ENCODE measurements around the gene GUK1.

GUK1 gene

DNA sequence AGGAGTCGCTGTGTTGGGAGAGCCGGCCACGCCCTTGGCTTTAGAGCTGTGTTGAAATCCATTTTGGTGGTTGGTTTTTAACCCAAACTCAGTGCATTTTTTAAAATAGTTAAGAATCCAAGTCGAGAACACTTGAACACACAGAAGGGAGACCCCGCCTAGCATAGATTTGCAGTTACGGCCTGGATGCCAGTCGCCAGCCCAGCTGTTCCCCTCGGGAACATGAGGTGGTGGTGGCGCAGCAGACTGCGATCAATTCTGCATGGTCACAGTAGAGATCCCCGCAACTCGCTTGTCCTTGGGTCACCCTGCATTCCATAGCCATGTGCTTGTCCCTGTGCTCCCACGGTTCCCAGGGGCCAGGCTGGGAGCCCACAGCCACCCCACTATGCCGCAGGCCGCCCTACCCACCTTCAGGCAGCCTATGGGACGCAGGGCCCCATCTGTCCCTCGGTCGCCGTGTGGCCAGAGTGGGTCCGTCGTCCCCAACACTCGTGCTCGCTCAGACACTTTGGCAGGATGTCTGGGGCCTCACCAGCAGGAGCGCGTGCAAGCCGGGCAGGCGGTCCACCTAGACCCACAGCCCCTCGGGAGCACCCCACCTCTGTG is 41.7 kb upstream of the GUK1 start:
- DNase-seq (ENCODE audit: extremely low spot score): peak; percentile 5
- TF ChIP-seq, protein P1, sequence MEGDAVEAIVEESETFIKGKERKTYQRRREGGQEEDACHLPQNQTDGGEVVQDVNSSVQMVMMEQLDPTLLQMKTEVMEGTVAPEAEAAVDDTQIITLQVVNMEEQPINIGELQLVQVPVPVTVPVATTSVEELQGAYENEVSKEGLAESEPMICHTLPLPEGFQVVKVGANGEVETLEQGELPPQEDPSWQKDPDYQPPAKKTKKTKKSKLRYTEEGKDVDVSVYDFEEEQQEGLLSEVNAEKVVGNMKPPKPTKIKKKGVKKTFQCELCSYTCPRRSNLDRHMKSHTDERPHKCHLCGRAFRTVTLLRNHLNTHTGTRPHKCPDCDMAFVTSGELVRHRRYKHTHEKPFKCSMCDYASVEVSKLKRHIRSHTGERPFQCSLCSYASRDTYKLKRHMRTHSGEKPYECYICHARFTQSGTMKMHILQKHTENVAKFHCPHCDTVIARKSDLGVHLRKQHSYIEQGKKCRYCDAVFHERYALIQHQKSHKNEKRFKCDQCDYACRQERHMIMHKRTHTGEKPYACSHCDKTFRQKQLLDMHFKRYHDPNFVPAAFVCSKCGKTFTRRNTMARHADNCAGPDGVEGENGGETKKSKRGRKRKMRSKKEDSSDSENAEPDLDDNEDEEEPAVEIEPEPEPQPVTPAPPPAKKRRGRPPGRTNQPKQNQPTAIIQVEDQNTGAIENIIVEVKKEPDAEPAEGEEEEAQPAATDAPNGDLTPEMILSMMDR (IDR thresholded peaks at IDR 0.05; ENCODE audit: control extremely low read depth, extremely low read depth, low read depth, missing control alignments): no peak
- ChIA-PET POLR2A (interaction anchor here (1.3 kb wide), 1 partner anchor 8 kb away, joined by 6 read pairs; no protein-coding TSS in a partner anchor), CTCF (interaction anchor here (0.9 to 3.3 kb wide), 6 partner anchors 8 to 68 kb away, joined by 3 to 10 read pairs (median 4); partner anchors contain the start of gene ARF1)

DNA sequence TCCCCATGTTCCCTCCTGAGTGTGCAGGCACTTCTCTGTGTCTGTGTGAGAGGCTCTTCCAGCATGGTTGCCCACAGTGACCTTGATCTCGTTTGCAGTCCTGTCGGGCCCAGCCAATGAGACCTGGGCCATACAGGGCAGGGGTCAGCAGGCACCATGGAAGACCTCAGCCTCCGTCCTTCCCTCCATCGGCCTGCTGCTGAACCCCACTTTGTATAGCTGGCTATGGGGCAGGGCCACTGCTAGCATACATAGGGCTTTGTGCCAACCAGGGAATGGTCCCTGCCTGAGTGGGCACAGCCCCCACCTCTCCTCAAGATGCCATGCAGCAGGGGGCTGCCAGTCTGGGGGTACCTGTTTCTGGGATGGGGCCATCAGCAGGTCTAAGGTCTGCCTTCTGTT is 40.7 kb upstream of the GUK1 start:
- TF ChIP-seq, protein P1 (IDR thresholded peaks at IDR 0.05; ENCODE audit: control extremely low read depth, extremely low read depth, low read depth, missing control alignments): no peak
- DNase-seq (ENCODE audit: extremely low spot score): no peak
- ChIA-PET CTCF (interaction anchor here (1.2 to 3.3 kb wide), 4 partner anchors 9 to 67 kb away, joined by 4 to 10 read pairs (median 6); no protein-coding TSS in a partner anchor), POLR2A (interaction anchor here (1.3 kb wide), 1 partner anchor 9 kb away, joined by 6 read pairs; no protein-coding TSS in a partner anchor)

DNA sequence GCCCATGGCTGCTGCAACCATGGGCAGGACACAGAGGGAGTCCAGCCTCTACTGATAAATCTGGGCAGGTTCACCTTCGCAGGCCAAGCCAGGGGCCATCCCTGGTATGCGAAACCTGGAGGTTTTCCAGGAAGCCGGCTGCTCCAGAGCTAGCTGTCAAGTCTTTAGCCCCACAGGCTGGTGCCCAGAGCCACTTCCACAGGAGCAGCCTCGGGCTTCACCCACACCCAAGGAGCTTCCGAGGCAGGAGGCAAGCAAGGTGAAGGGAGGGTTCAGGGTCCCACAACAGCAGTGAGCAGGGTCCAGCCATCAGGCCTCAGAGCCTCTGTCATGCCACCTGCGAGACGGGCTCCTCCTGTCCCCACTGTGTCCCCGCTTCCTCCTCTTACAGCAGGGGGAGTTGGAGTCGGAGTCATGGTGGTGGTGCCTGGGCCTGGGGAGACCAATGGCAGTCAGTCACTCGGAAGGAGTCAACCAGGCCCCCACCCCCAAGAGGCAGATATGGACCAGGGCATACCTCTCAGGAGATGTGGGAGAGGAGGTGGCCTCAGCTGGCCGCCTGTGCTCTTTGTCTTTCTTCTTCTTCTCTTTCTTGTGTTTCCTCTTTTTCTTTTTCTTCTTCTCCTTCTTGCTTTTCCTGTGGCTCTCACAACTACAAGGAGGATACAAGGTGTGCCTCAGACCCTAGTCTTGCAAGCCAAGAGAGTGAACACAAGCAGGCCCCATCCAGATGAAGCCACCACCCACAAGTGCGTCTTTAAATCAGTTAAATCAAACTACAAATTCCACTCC is 39.1 kb upstream of the GUK1 start:
- CTCF ChIA-PET: interaction anchor here (0.9 to 3.3 kb wide), 3 partner anchors 17 to 101 kb away, joined by 3 to 10 read pairs (median 5); no protein-coding TSS in a partner anchor

DNA sequence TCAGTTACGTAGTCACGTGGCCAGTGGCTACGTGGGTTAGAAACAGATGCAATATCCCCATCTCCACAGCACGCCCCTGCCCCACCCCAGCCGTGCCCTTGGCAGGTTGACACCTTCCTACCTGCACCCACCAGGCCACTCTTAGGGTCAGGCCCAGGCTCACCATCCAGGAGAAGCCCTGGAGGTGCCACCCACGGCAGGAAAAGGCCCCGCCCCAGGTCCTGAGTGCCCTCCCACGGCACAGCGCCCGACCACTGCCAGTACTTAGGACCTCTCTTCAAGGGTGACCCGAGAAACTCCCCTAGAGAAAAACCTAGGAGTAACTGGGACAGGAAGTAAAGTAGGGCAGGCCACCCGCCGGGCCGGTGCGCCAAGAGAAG is 38.5 kb upstream of the GUK1 start:
- TF ChIP-seq, protein P1 (IDR thresholded peaks at IDR 0.05; ENCODE audit: control extremely low read depth, extremely low read depth, low read depth, missing control alignments): no peak
- ChIA-PET CTCF (no interaction called here), POLR2A (interaction anchor here (0.8 to 1.6 kb wide), 4 partner anchors 13 to 91 kb away, joined by 3 to 5 read pairs (median 4); partner anchors contain the start of gene ARF1)
- peak; percentile 34 for DNase-seq (ENCODE audit: extremely low spot score)

More for the DNA sequence above, 39.1 kb upstream of the GUK1 start:
- POLR2A ChIA-PET: interaction anchor here (0.8 to 1.6 kb wide), 4 partner anchors 10 to 91 kb away, joined by 3 to 5 read pairs (median 4); partner anchors contain the start of gene ARF1
- TF ChIP-seq, protein P1 (IDR thresholded peaks at IDR 0.05; ENCODE audit: control extremely low read depth, extremely low read depth, low read depth, missing control alignments): no peak
- DNase-seq (ENCODE audit: extremely low spot score): peak; percentile 18

DNA sequence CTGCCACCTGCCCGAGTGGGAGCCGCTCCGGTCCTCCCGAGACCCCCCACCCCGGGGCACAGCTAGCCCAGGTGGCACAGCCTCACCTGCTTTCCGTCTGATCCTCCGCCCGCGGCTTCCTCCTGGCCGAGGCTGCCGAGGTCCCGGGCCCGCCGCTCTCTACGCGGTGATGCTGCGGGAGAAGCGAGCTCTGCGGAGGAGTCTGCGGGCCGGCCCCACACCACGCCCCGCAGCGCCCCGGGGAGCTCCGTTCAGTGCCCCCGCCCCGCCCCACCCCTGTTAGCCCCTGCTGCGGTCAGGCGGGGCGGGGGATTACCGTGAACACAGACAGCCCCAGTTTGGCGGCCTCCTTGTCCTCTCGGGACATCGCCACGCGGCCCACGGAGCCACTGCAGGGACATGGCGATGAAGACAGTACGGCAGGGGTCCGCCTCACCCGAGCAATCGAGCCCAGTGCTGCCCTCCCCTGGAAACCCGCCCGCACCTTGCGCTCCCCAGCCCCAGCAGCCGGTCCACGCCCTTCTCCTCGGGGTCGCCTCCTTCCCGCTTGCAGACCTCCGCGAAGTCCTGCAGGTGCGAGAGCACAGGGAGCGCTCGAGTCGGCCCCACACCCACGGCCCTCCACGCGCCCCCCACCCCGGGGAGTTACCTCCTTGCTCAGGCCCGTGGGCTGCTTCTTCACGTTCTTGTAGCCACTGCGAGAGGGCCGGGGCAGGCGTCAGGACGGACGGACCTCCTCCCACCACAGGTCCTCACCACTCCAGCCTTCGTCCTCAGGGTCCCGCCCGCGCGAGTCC is 37.9 kb upstream of the GUK1 start:
- ChIA-PET CTCF (no interaction called here), POLR2A (interaction anchor here (0.8 to 1.6 kb wide), 4 partner anchors 13 to 92 kb away, joined by 3 to 5 read pairs (median 4); partner anchors contain the start of gene ARF1)
- TF ChIP-seq, protein P1 (IDR thresholded peaks at IDR 0.05; ENCODE audit: control extremely low read depth, extremely low read depth, low read depth, missing control alignments): peak; percentile 46
- DNase-seq (ENCODE audit: extremely low spot score): peak; percentile 73
